Measurements from ENCODE around the gene KRTAP4-4.

- TF ChIP-seq CTCF (IDR thresholded peaks at IDR 0.05) = no peak
- no peak for TF ChIP-seq ZFX (IDR thresholded peaks at IDR 0.05; ENCODE audit: borderline replicate concordance)
These were observed 35.5 kb downstream of the KRTAP4-4 start for GRCh38 chr17:41125064-41125463.

Data from 22Rv1 (cell line).